OCI-LY1 (cell line): ENCODE measurements around the gene CAMTA1.

ENCODE experiments used
- CTCF ChIP-seq: fragments of 200-600 bp; sonication (generic), shearing (Covaris generic); IDR thresholded peaks from 2 replicates; pipeline ENCODE4 v1.5.1; 2017; ENCODE audit warnings: mild to moderate bottlenecking, antibody characterized with exemption, low read length, moderate library complexity, mixed read lengths
- EZH2 ChIP-seq: fragments of 200-600 bp; sonication (generic), shearing (Covaris generic); IDR thresholded peaks from 2 replicates; pipeline ENCODE4 v1.8.0; 2017; ENCODE audit warnings: borderline replicate concordance, mixed run types, mild to moderate bottlenecking, antibody characterized with exemption, low read length, moderate library complexity, mixed read lengths

- TF ChIP-seq CTCF (no peak), EZH2 (no peak)
Measured at GRCh38 chr1:7253988-7254587, 468.8 kb downstream of the CAMTA1 start.
